Tongue (tissue), 2 donors: ENCODE results near the gene IFITM5. TPM values are rescaled to one million over a fixed set of nuclear protein-coding genes. Genes with fewer than 3 reads are reported as not detected.
"Not testable (repeated sequence)": the region's sequence is repeated elsewhere in the genome, so short reads cannot be mapped to it uniquely, and the experiment has no call there.

ENCODE experiments used
- DNase-seq: peaks from one replicate; pipeline ENCODE4 v3.0.0-alpha.2; 2015
- total RNA-seq: library from RNA; depleted of rRNA; stranded (reverse); fragments of >200 nt; gene quantifications from one replicate; pipeline ENCODE4 v1.2.3, GENCODE V29; 2014

The IFITM5 gene
- total RNA-seq, 1 donor from 2014 or later: not detected

DNA sequence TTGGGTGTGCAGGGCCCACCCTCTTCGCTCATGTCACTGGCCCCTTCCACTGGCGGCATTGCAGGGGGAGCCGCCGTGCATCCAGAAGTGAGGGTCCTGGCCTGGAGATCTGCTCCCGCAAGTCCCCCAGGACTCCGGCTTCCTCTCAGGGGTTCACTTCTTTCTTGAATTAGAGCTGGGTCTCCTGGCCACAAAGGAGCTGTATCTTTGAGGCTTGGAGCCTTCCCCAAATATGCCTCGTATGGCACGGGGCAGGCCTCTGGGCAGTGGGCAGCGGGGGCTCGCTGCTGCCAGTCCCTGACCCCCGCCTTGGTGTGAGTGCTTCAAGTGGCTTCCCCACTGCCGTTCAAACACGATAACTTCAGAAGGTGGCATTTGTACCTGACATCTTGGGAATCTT, 28.7 kb upstream of the IFITM5 start:
- no peak for DNase-seq

DNA sequence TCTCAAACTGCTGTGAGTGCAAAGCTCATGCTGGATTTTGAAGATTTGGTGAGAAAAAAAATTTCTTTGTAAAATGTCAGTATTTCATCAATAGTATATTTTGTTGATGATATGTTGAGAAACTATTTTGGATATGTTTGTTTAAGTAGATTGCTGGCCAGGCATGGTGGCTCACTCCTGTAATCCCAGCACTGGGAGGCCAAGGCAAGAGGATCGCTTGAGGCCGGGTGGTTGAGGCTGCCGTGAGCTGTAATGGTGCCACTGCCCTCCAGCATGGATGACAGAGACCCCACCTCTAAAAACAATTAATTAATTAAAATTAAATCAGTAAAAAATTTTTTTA, 28.2 kb upstream of the IFITM5 start:
- DNase-seq: no peak

DNA sequence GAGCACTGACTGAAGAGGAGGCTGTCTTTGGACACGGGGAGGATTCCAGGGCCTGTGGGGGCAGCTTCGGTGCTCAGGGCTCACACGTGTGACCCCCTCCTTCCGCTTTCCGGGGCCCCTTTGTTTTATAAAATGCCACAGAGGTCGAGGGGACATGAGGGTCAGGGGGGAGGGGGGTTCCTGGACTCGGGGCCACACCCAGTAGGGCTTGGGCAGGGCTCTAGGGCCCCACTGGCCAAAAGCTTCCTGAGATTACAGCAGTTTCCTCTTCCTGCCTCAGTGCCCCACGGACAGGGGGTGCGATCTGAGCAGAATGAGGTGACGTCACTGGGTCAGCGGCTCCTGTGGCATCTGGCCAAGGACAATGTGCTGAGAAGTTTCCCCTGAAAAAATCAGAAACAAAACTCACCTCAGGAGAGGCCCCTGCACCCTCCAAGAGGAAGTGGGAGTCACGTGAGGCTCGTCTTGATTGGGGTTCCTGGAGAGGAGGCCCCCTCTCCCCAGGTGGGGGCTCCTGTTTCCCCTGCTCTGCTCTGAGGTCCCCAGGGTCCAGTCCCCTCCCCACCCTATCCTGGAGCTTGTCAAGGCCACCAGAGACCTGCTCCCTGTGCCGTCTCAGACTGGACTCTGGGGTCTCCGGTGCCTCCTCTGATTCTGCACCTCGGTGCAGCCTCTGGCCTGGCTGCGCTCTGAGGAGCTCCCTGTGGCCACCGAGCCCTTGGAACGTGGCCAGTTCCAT, 27.7 kb upstream of the IFITM5 start:
- peak; percentile 70 for DNase-seq

DNA sequence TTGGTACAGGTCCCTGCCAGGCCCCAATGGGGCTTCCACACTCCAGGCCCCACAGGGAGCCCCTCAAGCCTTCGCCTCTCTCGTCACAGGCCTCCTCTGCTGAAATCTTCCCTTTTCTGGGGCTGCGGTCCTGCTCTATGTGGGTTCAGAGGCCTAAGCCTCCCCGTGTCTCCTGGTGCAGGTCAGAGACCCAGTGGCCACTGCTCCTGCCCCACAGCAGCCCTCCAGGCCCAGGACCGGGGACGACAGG, 27.2 kb upstream of the IFITM5 start:
- no peak for DNase-seq

DNA sequence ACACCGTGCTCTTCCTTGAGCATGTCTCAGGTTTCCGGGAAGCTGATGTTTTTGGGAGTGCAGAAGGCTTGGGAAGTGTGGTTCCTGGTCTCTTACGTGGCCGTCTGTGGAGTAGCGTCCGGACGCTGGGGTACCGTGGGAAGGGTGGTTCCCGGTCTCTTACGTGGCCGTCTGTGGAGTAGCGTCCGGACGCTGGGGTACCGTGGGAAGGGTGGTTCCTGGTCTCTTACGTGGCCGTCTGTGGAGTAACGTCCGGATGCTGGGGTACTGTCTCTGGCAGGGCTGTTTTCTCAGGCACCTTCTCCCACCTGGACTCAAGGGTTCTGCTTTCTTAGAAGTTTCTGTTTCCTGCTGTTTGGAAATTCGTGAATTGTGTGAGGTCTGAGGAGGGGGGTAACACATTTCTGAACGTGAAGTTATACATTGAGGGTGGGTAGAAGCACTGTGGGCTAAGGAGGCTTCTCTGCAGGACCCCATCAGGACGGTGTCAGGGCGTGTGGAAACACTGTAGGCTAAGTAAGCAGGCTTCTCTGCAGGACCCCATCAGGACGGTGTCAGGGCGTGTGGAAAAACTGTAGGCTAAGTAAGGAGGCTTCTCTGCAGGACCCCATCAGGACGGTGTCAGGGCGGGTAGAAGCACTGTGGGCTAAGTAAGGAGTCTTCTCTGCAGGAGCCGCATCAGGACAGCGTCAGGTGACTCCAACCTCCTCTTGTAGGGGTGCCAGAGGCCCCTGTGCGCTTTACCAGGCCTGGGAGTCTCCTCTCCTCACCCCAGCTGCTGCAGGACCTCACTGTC, 26.7 kb upstream of the IFITM5 start:
- DNase-seq: no peak

DNA sequence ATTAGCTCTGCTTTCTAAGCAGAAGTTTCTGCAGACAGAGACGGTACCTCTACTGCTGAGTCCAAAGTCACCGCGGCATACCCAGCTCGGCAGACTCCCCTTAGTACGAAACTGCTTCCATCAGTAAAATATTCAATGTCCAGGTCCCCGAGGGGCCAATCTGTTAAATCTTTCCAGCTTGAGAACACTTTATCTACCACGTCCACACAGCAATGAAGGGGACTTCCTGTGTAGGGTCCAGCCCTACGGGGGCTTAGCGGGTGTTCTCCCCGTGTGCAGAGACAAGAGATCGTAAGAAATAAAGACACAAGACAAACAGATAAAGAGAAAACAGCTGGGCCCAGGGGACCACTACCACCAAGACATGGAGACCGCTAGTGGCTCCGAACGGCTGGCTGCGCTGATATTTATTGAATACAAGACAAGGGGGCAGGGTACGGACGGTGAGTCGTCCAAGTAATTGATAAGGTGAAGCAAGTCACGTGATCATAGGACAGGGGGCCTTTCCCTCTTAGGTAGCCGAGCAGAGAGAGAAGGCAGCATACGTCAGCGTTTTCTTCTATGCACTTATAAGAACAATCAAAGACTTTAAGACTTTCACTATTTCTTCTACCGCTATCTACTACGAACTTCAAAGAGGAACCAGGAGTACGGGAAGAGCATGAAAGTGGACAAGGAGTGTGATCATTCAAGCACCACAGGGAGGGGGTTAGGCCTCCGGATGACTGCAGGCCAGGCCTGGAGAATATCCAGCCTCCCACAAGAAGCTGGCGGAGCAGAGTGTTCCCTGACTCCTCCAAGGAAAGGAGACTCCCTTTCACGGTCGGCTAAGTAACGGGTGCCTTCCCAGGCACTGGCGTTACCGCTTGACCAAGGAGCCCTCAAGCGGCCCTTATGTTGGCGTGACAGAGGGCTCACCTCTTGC, 25.5 kb upstream of the IFITM5 start:
- DNase-seq: not testable (repeated sequence)

DNA sequence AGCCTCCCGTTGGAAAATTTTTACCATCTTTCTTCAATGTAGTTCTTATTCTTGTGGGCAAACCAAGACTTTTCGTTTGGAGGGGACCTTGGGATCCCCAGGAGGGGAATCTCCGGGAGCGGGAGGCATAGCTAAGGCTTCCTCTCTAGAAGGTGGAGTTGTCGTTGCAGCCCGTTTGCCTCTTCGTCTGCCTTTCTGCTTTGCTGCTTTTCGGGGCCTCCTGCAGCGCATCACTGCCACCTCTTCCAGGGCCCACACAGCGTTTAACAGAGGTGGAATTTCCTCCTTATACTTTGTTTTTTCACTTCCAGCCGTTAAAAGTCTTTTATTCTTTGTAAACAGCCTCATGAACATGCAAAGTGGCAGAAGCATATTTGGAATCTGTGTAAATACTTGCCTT, 24.8 kb upstream of the IFITM5 start:
- no peak for DNase-seq

DNA sequence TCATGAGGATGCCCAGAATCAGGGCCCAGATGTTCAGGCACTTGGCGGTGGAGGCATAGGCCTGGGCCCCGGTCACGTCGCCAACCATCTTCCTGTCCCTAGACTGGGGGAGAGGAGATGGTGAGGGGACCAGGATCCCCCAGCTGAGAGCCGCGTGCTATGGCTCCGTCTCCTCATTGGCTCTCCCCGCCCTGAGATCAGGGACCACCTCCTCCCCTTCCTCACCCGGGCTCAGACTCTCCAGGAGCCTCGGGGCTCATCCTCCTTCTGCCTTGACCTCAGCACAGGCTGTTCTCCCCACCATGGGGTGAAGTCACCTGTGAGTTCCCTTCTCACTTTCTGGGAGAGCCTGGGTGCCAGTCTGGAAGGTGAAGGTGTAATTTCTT, 20.6 kb upstream of the IFITM5 start:
- not testable (repeated sequence) for DNase-seq

DNA sequence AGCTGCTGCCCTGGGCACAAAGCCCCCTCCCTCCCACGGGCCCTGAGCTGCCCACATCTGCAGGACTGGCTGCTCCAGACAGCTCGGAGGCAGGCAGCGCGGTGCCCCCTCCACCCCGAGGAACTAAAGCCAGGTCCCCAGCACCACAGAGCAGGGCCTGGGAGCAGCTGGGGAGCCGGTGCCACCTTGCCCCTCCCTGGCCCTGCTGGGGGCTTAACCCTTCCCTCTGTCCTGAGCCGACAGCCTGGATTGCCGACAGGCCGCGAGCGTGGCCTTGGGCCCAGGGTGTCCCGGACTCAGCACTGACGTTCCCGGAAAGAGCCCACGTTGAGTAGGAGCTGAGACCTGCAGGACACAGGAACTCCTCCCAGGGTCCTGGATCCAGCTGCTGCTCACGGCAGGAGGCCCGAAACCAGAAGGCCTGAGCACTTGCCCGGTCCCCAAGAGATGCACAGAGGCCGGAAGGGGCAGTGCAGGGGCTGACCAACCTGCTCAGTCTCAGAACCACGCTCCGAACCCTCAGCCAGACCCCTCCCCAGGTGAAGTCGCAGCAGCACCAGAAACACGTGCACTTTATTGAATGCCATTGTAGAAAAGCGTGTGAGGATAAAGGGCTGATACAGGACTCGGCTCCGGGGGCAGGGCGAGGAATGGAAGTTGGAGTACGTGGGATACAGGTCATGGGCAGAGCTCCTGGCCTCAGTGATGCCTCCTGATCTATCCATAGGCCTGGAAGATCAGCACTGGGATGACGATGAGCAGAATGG, 20.0 kb upstream of the IFITM5 start:
- not testable (repeated sequence) for DNase-seq

DNA sequence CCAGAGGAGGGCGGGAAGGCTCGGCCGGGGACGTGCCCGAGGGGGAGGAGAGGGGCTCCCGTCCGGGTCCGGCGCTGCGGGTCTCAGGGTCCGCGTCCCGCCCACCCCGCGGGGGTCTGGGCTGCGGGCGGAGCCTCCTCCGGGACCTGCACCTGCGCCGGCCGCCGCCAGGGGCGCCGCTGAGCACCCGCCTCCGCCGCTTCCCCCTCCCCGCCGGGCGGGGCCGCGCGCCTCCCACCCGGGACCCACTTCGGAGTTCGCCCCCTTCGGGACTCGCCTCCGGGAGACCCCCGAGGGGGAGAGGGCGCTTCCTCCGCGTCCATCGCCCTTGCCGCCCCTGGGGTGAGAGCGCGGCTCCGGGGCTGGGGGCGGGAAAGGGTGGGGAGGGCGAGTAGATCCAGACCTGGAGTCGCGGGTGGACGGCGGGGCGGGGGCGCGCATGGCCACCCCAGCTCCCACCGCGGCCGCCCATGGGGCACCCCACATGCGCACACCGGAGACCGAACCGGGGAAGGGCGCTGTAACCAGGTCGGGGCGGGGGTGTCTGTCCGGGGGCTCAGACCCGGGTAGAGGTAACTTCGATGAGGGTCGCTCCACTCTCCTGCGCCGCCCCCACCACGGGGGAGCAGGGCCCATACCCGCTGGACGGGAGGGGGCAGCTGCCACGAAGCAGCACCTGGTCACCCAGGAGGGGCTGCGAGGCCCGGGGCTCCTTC, 19.2 kb upstream of the IFITM5 start:
- not testable (repeated sequence) for DNase-seq

DNA sequence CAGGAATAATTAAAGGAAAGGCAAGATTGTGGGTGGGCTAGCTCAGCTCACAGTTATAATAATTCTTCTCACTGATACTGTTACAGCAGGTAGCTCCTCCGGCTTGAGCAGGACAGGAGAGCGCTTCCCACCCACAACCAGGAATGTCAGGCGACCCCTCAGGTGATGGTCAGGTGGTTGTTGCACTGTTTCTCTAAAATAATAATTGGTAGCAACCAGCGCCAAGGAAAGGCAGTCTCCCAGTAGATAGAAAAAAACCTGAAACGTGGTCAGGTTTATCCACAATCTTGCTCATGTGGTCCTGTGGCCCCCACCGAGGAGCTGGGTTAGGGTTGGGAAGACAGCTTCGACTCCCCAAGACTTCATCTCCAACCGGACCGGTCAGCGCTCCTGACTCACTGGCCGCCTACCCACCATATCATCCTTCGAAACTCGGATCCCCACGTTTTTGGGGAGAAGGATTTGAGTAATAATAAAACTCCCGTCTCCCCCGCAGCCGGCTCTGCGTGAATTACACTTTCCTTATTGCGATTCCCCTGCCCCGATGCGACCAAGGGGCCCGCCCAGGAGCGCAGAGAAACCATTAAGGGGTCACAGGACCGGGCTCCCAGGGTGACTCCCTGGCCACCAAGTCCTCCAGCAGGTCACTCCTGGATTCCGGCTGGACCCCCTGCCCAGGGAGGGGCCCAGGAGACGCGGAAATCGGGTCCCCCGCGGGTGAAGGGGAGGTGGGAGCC, 18.5 kb upstream of the IFITM5 start:
- not testable (repeated sequence) for DNase-seq

DNA sequence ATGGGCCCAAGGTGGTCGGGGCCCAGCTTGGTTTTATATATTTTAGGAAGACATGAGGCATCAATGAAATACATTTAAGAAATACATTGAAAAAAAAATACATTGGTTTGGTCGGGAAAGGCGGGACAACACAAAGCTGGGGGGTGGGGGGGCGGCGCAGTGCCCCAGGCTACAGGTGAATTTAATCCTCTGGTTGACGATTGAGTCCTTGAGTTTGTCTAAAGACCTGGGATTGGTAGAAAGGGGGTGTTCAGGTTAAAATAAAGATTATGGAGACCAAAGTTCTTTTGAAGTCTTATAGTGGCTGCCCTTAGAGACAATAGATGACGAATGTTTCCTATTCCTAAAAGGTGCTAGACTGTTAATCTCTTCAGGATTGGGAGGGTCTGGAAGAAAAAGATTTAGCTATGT, 17.6 kb upstream of the IFITM5 start:
- no peak for DNase-seq

DNA sequence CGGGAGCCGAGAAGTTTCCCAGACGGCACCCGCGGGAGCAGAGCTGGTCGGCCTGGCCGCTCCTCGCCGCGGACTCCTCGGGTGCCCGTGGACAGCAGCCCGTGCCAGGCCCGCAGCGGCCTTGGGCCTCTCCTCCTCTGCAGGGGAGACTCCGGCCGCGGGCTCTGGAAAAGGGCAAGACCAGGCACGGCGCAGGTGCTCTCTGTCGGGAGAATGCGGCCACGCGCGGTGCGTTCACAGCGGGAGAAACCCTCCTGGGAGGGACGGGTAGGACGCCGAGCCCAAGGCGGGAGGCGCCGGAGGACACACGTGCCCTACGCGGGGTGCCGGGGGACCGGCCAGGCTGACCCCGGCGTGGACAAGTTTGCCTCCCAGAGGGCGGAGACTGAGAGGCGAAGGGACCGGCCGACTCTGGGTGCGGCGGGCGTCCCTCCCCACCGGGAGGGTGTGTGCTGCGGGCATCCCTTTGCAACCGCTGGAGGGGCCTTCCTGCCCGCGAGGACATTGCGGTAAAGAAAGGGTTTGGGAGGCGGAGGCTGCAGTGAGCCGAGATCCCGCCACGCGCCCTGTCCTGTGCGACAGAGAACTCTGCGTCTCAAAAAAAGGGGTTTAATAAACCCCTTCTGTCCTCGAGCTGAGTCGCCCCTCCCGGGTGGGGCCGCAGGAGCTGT, 16.8 kb upstream of the IFITM5 start:
- no peak for DNase-seq

DNA sequence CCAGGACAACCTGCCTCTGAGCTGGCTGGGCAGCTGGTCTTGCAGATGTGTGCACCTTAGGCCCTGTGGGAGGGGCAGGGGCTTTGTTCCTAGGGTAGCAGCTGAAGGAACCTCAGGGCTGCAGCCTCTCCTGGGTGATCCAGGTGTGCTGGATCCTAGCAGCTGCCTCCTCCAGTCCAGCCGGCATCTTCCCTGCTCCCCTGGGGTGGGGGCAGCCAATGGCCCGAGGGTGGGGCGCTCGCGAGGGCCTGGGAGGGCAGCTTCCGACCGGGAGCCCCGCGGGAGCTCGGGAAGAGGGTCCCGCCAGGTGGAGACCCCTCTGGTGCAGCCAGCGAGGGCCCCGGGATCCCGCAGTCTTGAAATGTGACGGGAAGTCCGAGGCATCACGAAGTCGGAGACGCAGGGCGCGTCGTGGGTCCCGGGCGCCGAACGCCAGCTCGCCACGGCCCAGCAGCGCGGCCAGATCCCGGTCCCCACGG, 16.2 kb upstream of the IFITM5 start:
- no peak for DNase-seq

DNA sequence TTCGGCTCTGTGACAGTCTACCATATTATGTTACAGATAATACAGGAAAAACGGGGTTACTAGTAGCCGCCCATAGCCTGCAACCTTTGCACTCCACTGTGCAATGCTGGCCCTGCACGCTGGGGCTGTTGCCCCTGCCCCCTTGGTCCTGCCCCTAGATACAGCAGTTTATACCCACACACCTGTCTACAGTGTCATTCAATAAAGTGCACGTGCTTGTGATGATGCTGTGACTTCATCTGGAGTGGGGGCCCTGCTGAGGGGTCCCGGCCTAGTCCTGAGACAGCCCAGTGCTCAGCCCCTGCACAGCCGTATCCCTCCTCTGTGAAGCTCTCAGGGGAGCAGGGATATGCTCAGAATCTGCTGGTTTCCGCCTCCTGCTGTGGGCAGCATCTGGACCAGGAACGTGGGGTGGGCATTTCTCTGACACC, 15.7 kb upstream of the IFITM5 start:
- no peak for DNase-seq

DNA sequence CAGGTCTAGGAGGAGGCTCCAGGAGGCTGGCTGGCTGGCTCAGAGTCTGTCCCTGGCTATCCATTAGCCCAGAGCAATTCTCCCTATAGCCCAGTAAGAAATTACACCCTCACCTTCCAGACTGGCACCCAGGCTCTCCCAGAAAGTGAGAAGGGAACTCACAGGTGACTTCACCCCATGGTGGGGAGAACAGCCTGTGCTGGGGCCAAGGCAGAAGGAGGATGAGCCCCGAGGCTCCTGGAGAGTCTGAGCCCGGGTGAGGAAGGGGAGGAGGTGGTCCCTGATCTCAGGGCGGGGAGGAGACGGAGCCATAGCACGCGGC, 15.2 kb upstream of the IFITM5 start:
- not testable (repeated sequence) for DNase-seq

DNA sequence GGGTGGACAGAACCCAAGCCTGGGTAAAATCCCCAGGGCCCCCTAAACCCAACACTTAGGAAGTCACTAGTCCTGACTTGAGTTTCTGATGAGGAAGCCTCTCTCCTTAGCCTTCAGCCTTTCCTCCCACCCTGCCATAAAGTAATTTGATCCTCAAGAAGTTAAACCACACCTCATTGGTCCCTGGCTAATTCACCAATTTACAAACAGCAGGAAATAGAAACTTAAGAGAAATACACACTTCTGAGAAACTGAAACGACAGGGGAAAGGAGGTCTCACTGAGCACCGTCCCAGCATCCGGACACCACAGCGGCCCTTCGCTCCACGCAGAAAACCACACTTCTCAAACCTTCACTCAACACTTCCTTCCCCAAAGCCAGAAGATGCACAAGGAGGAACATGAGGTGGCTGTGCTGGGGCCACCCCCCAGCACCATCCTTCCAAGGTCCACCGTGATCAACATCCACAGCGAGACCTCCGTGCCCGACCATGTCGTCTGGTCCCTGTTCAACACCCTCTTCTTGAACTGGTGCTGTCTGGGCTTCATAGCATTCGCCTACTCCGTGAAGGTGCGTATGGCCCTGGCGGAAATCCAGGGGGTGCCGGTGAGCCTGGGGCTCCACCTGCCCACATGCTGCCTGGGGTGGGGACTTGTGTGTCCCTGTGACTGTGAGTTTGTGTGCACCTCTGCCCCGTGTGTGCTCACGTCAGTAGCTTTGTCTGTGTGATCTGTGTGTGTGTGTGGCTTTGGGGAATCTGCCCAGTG, 14.6 kb upstream of the IFITM5 start, which contains the start of gene IFITM1:
TSS of gene IFITM1 (plus strand) at position 254 of the 767 bp plus-strand sequence. CDS start at position 385, 131 bp downstream.
- DNase-seq: peak; percentile 74

DNA sequence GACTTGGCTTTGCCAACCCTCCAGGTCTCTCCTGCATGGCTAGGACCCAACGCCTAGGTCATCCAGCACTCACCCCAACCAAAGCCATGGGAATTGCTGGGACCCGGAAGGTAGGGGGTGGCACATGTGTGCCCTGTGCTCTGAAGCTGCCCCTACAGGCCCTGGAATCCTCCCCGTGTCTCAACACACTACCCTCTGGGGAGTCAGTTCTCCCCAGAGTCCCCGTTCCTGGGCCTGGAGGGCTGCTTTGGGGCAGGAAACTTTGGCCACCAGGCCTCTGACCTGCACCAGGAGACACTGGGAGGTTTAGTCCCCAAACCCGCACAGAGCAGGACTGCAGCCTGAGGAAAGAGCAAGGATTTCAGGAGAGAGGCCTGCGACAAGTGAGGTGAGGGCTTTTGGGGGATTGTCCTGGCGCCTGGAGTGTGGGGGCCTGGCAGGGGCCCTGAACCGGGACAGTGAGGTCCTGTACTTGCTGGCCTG, 14.0 kb upstream of the IFITM5 start:
- DNase-seq: no peak
